22Rv1 (cell line): ENCODE results near the gene MRPS22.

Experiments
- ZFX ChIP-seq: fragments of 450-650 bp; IDR thresholded peaks from 2 replicates; pipeline ENCODE4 v1.6.1; 2017; ENCODE audit warnings: antibody characterized with exemption, borderline replicate concordance
- TF ChIP-seq, protein P1 (sequence below): fragments of 450-650 bp; IDR thresholded peaks from 2 replicates; pipeline ENCODE4 v1.5.1; 2017; ENCODE audit warnings: mild to moderate bottlenecking

DNA sequence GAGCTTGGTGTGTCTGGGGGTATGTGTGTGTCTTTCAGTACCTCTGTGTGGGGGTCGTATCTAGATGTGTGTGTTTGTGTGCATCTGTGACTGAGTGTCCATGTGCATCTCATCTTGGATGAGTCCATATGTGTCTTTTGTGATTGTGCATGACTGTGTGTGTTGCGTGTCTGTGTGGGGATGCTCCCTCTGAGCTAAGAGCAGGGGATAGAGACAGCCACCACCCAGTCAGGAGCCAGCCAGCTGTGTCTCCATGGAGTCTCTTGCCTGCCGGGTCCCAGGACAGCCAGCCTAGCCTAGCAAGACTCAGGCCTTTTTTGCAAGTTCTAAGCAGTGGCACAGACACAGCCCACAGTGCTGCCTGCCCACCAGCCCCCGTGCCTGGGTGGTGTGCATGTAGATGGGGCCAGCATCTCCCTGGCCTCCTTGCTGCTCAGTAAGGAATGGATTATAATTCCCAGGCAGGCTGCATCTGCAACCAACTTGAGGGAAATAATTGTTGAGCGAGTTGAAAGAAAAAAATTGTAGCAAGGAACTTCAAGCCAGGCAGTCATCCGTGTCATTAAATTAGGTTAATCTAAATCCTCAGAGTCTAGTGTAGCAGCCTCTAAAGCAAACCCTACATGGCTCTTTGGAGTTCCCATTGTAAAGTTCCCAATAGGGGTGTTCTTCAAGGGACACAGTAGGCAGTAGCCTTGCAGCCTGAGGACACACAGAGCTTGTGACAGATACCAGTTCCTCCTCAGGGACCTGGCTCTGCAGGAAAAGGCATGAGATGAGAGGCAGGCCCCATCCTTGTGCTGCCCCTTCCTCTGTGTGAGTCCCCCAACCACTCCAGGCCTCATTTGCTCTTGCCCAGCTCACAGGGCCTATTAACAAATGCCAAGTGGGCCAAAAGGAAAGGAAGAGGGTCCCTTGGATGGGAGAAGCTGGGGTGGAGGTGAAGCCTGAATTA lies 35.9 kb upstream of the MRPS22 start:
- TF ChIP-seq, protein P1, sequence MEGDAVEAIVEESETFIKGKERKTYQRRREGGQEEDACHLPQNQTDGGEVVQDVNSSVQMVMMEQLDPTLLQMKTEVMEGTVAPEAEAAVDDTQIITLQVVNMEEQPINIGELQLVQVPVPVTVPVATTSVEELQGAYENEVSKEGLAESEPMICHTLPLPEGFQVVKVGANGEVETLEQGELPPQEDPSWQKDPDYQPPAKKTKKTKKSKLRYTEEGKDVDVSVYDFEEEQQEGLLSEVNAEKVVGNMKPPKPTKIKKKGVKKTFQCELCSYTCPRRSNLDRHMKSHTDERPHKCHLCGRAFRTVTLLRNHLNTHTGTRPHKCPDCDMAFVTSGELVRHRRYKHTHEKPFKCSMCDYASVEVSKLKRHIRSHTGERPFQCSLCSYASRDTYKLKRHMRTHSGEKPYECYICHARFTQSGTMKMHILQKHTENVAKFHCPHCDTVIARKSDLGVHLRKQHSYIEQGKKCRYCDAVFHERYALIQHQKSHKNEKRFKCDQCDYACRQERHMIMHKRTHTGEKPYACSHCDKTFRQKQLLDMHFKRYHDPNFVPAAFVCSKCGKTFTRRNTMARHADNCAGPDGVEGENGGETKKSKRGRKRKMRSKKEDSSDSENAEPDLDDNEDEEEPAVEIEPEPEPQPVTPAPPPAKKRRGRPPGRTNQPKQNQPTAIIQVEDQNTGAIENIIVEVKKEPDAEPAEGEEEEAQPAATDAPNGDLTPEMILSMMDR = no peak
- TF ChIP-seq ZFX = no peak
